ENCODE measurements around the gene CBLN3. TPM values are rescaled to one million over a fixed set of nuclear protein-coding genes. Genes with fewer than 3 reads are reported as not detected.

The CBLN3 gene
- total and polyA plus RNA-seq, 9 of the 15 experiments (the other 6 are each of a cell fraction or from before 2014, with no cell fraction given): 0.05 to 0.59 (median 0.26) TPM; not detected in 1

- TF ChIP-seq UBTF (IDR thresholded peaks at IDR 0.05; ENCODE audit: borderline replicate concordance in 1 of 2, low read depth in 2 of 2, low read length in 2 of 2) (no peak), ZNF174 (CRISPR knock-in tag; IDR thresholded peaks at IDR 0.05) (no peak), TEAD1 (CRISPR knock-in tag; IDR thresholded peaks at IDR 0.05) (peak in 1 of 2 experiments; percentile 38; a peak in 1 of 4 replicates), TBP (optimal IDR thresholded peaks at IDR 0.05; ENCODE audit: low read depth, low read length) (peak; percentile 42), EHMT2 (IDR thresholded peaks at IDR 0.05) (peak; percentile 59; the same call in 1 of the 2 replicates), MTA3 (IDR thresholded peaks at IDR 0.05; ENCODE audit: borderline replicate concordance) (0 out of 2 replicates have a peak, but pooled peaks have one; percentile 45), BCLAF1 (IDR thresholded peaks at IDR 0.05; ENCODE audit: borderline replicate concordance in 1 of 2, control insufficient read depth in 1 of 2, low read depth in 2 of 2, low read length in 1 of 2) (0 out of 4 replicates have a peak, but pooled peaks of 1 of the 2 experiments have one; percentile 47), CBFA2T2 (conservative IDR thresholded peaks at IDR 0.05) (peak; percentile 28; the same call in 1 of the 2 replicates), NR2C1 (IDR thresholded peaks at IDR 0.05) (peak; percentile 99), NR2C1 (tag; IDR thresholded peaks at IDR 0.05) (peak; percentile 99), POLR2AphosphoS5 (IDR thresholded peaks at IDR 0.05; ENCODE audit: control insufficient read depth, insufficient read depth, low read depth, low read length) (0 out of 2 replicates have a peak, but pooled peaks have one; percentile 24), CCAR2 (IDR thresholded peaks at IDR 0.05; ENCODE audit: low read depth, low read length) (no peak), CREM (IDR thresholded peaks at IDR 0.05; ENCODE audit: low read depth) (peak; percentile 94), HDAC2 (IDR thresholded peaks at IDR 0.05) (peak; percentile 23; the same call in 1 of the 2 replicates), ATF7 (IDR thresholded peaks at IDR 0.05) (peak; percentile 81), SP1 (CRISPR knock-in tag; IDR thresholded peaks at IDR 0.05) (peak; percentile 34; the same call in 1 of the 2 replicates), HCFC1 (IDR thresholded peaks at IDR 0.05; ENCODE audit: low read depth, low read length) (peak; percentile 79), GABPB1 (CRISPR knock-in tag; IDR thresholded peaks at IDR 0.05) (peak; percentile 96), ZNF639 (CRISPR knock-in tag; conservative IDR thresholded peaks at IDR 0.05 in 1 of 2, IDR thresholded peaks at IDR 0.05 in 1 of 2) (peak in 1 of 2 experiments; percentile 61; a peak in 1 of 4 replicates)
Observed at GRCh38 chr14:24442240-24443052, 13.0 kb upstream of the CBLN3 start, which contains the start of gene SDR39U1 (continued).
